NT2/D1 (cell line): Measurements from ENCODE around the gene CD46.

Experiments used
- YY1 ChIP-seq: IDR thresholded peaks from 2 replicates; pipeline ENCODE4 v1.6.1; 2011; ENCODE audit not compliant: insufficient read length, insufficient read depth
- ZNF274 ChIP-seq: IDR thresholded peaks from 2 replicates; pipeline ENCODE4 v1.6.1; 2011; ENCODE audit warnings: mild to moderate bottlenecking, low read depth, low read length

DNA sequence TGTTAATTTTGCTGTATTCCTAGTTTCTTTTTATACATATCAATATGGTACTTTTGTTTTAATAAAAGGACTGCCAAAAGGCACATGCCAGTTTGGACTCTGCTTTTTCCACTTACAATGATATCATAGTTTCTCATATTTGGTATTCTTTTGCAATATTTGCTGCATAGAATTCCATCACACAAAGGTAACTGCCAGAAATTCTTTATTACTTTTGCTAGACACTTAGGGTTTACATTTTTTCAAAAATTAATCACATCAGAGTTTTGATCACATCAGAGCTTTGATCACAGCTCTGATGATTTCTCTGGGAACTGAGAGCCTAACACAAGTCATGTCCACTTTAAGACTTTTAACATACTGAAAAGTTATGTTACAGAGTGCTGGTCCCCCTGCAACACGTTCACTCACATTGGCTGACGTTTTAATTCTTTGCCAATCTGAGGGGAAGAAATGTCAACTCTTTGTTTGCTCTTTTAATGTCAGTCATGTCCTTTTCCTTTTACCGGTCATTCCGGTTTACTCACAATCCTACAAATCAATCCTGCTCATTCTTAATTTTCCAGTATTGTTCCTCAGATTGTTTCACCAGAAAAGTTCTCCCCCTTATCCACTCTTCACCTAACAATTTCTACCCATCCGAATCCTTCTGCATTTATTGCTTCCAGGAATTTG, 1.1 kb upstream of the CD46 start:
- TF ChIP-seq YY1, result no peak
- no peak for TF ChIP-seq ZNF274
